Measurements from ENCODE around the gene MYH7.

Gene MYH7

DNA sequence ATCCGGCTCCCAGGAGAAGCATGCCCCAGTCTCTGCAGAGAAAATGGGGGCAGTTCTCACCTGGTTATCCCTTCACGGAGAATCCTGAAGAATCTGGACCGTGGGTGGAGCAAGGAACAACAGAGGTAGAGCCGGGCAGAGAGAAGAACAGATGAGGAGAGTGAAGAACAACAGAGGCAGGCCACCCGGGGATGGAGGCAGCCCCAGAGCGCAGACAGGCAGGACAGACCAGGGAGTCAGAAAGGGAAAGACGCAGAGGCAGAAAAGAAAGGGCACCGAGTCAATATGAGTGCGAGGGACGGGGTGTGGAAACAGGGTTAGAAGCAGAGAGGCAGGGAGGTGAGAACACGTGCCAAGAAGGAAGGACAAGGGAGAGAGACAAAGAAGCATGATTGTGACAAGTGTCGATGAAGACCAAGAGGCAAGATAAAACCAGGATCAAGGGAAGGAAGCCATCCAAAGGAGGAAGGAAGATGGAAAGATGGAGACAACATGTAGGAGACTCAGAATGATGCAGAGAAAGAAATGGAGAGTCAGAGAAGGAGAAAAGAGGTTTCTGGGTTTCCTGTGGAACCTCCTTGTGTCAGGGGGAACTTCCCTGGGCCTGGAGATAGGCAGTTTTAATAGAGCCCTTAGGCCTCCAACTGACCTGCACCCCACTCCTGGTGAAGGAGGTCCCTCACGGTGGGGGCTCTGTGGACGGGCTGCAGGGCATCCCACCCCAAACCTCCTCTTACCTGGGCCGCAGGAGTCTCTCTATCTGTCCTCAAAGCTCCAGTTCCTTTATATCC, 27.7 kb downstream of the MYH7 start, which contains the start of gene MYH6:
MYH6 (minus strand) TSS at position 758 of the 791 bp plus-strand sequence. CDS start 1,050 bp downstream, outside the sequence.
- no peaks in the 10 kb centered on the region for H3K9me3 ChIP-seq (ENCODE audit: control insufficient read depth in 1 of 2, low read length in 2 of 2)
- peaks cover 0 to 13% of the 10 kb centered on the region in 2 donors for H3K27me3 ChIP-seq (ENCODE audit: control insufficient read depth in 1 of 2, insufficient read depth in 2 of 2, low read length in 2 of 2)
- H3K27ac ChIP-seq (ENCODE audit: low read depth, low read length) = no peak within 1 kb of the TSS
- H3K36me3 ChIP-seq (ENCODE audit: control insufficient read depth in 1 of 2, insufficient read depth in 2 of 2, low read length in 2 of 2) = no peaks in the 10 kb centered on the region
- H3K4me3 ChIP-seq (ENCODE audit: low read depth in 1 of 2, low read length in 2 of 2) = no peak within 1 kb of the TSS
- H3K9ac ChIP-seq (ENCODE audit: low read depth in 1 of 2, low read length in 2 of 2) = no peak within 1 kb of the TSS
- peaks cover 0 to 9% of the 10 kb centered on the region in 2 donors for H3K4me1 ChIP-seq (ENCODE audit: control insufficient read depth in 1 of 2, insufficient read depth in 2 of 2, low read length in 2 of 2)

DNA sequence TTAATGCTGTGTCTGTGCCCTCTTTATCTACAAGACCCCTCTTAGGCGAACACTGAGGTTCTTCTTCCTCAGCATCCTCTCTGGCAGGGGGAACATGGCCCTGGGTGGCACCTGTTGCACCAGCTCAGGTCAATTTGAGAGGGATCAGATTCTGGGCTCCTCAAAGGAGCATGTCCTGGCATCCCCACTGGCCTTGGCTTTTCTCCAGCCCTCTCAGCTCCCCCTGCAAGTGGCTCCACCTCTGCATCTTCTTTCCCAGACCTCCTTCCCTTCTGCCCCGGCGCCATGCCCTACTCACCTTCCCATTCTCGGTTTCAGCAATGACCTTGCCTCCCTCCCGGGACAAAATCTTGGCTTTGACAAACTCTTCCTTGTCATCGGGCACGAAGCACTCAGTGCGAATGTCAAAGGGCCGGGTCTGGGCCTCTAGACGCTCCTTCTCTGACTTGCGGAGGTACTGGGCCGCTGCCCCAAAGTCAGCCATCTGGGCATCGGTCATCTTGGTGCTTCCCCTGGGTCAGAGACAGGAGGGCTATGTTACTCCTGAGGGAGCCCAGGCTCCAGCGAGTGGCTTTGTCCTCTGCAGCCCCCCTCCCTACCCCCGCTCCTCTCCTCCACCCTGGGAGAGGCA, 28.6 kb downstream of the MYH7 start:
- Histone ChIP-seq H3K36me3 (ENCODE audit: control insufficient read depth in 1 of 2, insufficient read depth in 2 of 2, low read length in 2 of 2) (no peaks in the 10 kb centered on the region), H3K27me3 (ENCODE audit: control insufficient read depth in 1 of 2, insufficient read depth in 2 of 2, low read length in 2 of 2) (peaks cover 0 to 12% of the 10 kb centered on the region in 2 donors), H3K27ac (ENCODE audit: low read depth, low read length) (no peak overlapping the region), H3K4me3 (ENCODE audit: low read depth in 1 of 2, low read length in 2 of 2) (no peak overlapping the region), H3K9ac (ENCODE audit: low read depth in 1 of 2, low read length in 2 of 2) (no peak overlapping the region), H3K9me3 (ENCODE audit: control insufficient read depth in 1 of 2, low read length in 2 of 2) (no peaks in the 10 kb centered on the region), H3K4me1 (ENCODE audit: control insufficient read depth in 1 of 2, insufficient read depth in 2 of 2, low read length in 2 of 2) (peaks cover 0 to under 1% of the 10 kb centered on the region in 2 donors)

DNA sequence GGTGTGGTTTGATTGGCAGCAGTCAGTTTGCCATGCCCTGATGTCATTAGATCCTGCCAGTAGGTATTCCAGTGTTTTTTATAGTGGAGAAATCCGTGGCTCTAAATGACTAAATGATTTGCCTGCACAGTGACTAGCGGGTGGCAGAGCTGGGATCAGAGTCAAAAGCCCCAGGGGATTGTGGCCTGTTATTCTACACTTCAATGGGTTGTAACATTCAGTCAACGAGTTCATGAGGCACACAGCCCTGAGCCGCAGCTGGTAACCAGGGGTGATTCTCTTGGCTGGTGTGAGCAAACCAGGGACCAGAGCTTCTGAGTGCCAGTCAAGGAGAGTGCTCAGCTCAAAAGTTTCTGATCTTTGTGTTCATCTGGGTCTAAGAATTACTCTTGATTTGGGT, 29.2 kb downstream of the MYH7 start:
- Histone ChIP-seq H3K27me3 (ENCODE audit: control insufficient read depth in 1 of 2, insufficient read depth in 2 of 2, low read length in 2 of 2) (peaks cover 0 to 8% of the 10 kb centered on the region in 2 donors), H3K4me3 (ENCODE audit: low read depth in 1 of 2, low read length in 2 of 2) (no peak overlapping the region), H3K4me1 (ENCODE audit: control insufficient read depth in 1 of 2, insufficient read depth in 2 of 2, low read length in 2 of 2) (no peaks in the 10 kb centered on the region), H3K27ac (ENCODE audit: low read depth, low read length) (no peak overlapping the region), H3K36me3 (ENCODE audit: control insufficient read depth in 1 of 2, insufficient read depth in 2 of 2, low read length in 2 of 2) (no peaks in the 10 kb centered on the region), H3K9me3 (ENCODE audit: control insufficient read depth in 1 of 2, low read length in 2 of 2) (no peaks in the 10 kb centered on the region), H3K9ac (ENCODE audit: low read depth in 1 of 2, low read length in 2 of 2) (no peak overlapping the region)

DNA sequence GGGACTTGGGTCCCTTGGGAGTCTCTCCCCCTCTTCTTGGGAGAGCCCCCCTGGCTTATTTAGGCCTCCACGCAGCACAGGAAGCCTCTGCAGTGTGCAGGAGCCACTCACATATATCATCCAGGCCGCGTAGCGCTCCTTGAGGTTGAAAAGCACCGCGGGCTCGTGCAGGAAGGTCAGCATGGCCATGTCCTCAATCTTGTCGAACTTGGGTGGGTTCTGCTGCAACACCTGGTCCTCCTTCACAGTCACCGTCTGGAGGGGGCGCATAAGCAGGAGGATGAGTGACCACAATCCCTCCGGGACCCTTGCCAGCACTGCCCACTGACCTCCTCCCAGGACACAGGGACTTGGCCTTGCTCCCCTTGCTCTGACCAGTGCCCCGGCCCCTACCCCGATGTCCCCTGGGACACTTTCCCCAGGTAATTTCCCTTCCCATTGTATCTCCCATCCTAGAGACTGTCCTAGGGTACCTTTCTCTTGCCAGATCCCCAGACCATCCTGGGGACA, 29.9 kb downstream of the MYH7 start:
- Histone ChIP-seq H3K9ac (ENCODE audit: low read depth in 1 of 2, low read length in 2 of 2) (no peak overlapping the region), H3K27ac (ENCODE audit: low read depth, low read length) (no peak overlapping the region), H3K9me3 (ENCODE audit: control insufficient read depth in 1 of 2, low read length in 2 of 2) (no peaks in the 10 kb centered on the region), H3K36me3 (ENCODE audit: control insufficient read depth in 1 of 2, insufficient read depth in 2 of 2, low read length in 2 of 2) (no peaks in the 10 kb centered on the region), H3K4me3 (ENCODE audit: low read depth in 1 of 2, low read length in 2 of 2) (no peak overlapping the region), H3K27me3 (ENCODE audit: control insufficient read depth in 1 of 2, insufficient read depth in 2 of 2, low read length in 2 of 2) (peaks cover 0 to 8% of the 10 kb centered on the region in 2 donors), H3K4me1 (ENCODE audit: control insufficient read depth in 1 of 2, insufficient read depth in 2 of 2, low read length in 2 of 2) (no peaks in the 10 kb centered on the region)

GRCh38 chr14:23405096-23405495, 30.4 kb downstream of the MYH7 start:
- Histone ChIP-seq H3K9ac (ENCODE audit: low read depth in 1 of 2, low read length in 2 of 2) (no peak overlapping the region), H3K9me3 (ENCODE audit: control insufficient read depth in 1 of 2, low read length in 2 of 2) (no peaks in the 10 kb centered on the region), H3K36me3 (ENCODE audit: control insufficient read depth in 1 of 2, insufficient read depth in 2 of 2, low read length in 2 of 2) (no peaks in the 10 kb centered on the region), H3K4me3 (ENCODE audit: low read depth in 1 of 2, low read length in 2 of 2) (no peak overlapping the region), H3K4me1 (ENCODE audit: control insufficient read depth in 1 of 2, insufficient read depth in 2 of 2, low read length in 2 of 2) (no peaks in the 10 kb centered on the region), H3K27ac (ENCODE audit: low read depth, low read length) (no peak overlapping the region), H3K27me3 (ENCODE audit: control insufficient read depth in 1 of 2, insufficient read depth in 2 of 2, low read length in 2 of 2) (peaks cover 0 to 8% of the 10 kb centered on the region in 2 donors)

- H3K4me3 ChIP-seq (ENCODE audit: low read depth in 1 of 2, low read length in 2 of 2) = no peak overlapping the region
- no peaks in the 10 kb centered on the region for H3K36me3 ChIP-seq (ENCODE audit: control insufficient read depth in 1 of 2, insufficient read depth in 2 of 2, low read length in 2 of 2)
- H3K27me3 ChIP-seq (ENCODE audit: control insufficient read depth in 1 of 2, insufficient read depth in 2 of 2, low read length in 2 of 2) = peaks cover 0 to 8% of the 10 kb centered on the region in 2 donors
These were observed 31.0 kb downstream of the MYH7 start for GRCh38 chr14:23404331-23404900.

GRCh38 chr14:23403908-23404307, 31.6 kb downstream of the MYH7 start:
- no peaks in the 10 kb centered on the region for H3K36me3 ChIP-seq (ENCODE audit: control insufficient read depth in 1 of 2, insufficient read depth in 2 of 2, low read length in 2 of 2)
- no peak overlapping the region for H3K27ac ChIP-seq (ENCODE audit: low read depth, low read length)
- H3K4me3 ChIP-seq (ENCODE audit: low read depth in 1 of 2, low read length in 2 of 2) = no peak overlapping the region

More at GRCh38 chr14:23404331-23404900, 31.0 kb downstream of the MYH7 start:
- Histone ChIP-seq H3K27ac (ENCODE audit: low read depth, low read length) (no peak overlapping the region), H3K9ac (ENCODE audit: low read depth in 1 of 2, low read length in 2 of 2) (no peak overlapping the region), H3K9me3 (ENCODE audit: control insufficient read depth in 1 of 2, low read length in 2 of 2) (no peaks in the 10 kb centered on the region), H3K4me1 (ENCODE audit: control insufficient read depth in 1 of 2, insufficient read depth in 2 of 2, low read length in 2 of 2) (no peaks in the 10 kb centered on the region)

DNA sequence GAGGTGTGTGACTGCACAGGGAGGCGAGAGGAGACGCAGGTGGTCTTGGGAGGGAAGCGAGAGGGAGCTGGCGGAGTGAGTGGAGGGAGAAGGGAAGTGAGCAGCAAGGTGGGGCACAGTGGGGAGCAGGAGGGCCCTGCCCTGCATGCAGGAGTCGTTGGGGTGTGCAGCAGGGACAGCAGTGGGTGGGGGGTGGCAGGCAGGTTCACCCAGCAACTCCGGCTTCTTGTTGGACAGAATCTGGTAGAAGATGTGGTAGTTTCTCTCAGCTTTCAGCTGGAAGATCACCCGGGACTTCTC, 32.4 kb downstream of the MYH7 start:
- Histone ChIP-seq H3K4me3 (ENCODE audit: low read depth in 1 of 2, low read length in 2 of 2) (no peak overlapping the region), H3K27ac (ENCODE audit: low read depth, low read length) (no peak overlapping the region), H3K27me3 (ENCODE audit: control insufficient read depth in 1 of 2, insufficient read depth in 2 of 2, low read length in 2 of 2) (peaks cover 0 to 8% of the 10 kb centered on the region in 2 donors), H3K4me1 (ENCODE audit: control insufficient read depth in 1 of 2, insufficient read depth in 2 of 2, low read length in 2 of 2) (no peaks in the 10 kb centered on the region), H3K36me3 (ENCODE audit: control insufficient read depth in 1 of 2, insufficient read depth in 2 of 2, low read length in 2 of 2) (no peaks in the 10 kb centered on the region), H3K9me3 (ENCODE audit: control insufficient read depth in 1 of 2, low read length in 2 of 2) (no peaks in the 10 kb centered on the region), H3K9ac (ENCODE audit: low read depth in 1 of 2, low read length in 2 of 2) (no peak overlapping the region)

More at GRCh38 chr14:23403908-23404307, 31.6 kb downstream of the MYH7 start:
- peaks cover 0 to 8% of the 10 kb centered on the region in 2 donors for H3K27me3 ChIP-seq (ENCODE audit: control insufficient read depth in 1 of 2, insufficient read depth in 2 of 2, low read length in 2 of 2)
- no peaks in the 10 kb centered on the region for H3K9me3 ChIP-seq (ENCODE audit: control insufficient read depth in 1 of 2, low read length in 2 of 2)
- no peaks in the 10 kb centered on the region for H3K4me1 ChIP-seq (ENCODE audit: control insufficient read depth in 1 of 2, insufficient read depth in 2 of 2, low read length in 2 of 2)
- no peak overlapping the region for H3K9ac ChIP-seq (ENCODE audit: low read depth in 1 of 2, low read length in 2 of 2)

- Histone ChIP-seq H3K27ac (ENCODE audit: low read depth, low read length) (no peak overlapping the region), H3K4me3 (ENCODE audit: low read depth in 1 of 2, low read length in 2 of 2) (no peak overlapping the region), H3K9me3 (ENCODE audit: control insufficient read depth in 1 of 2, low read length in 2 of 2) (no peaks in the 10 kb centered on the region), H3K27me3 (ENCODE audit: control insufficient read depth in 1 of 2, insufficient read depth in 2 of 2, low read length in 2 of 2) (peaks cover 0 to 8% of the 10 kb centered on the region in 2 donors), H3K36me3 (ENCODE audit: control insufficient read depth in 1 of 2, insufficient read depth in 2 of 2, low read length in 2 of 2) (no peaks in the 10 kb centered on the region), H3K4me1 (ENCODE audit: control insufficient read depth in 1 of 2, insufficient read depth in 2 of 2, low read length in 2 of 2) (no peaks in the 10 kb centered on the region), H3K9ac (ENCODE audit: low read depth in 1 of 2, low read length in 2 of 2) (no peak overlapping the region)
These were observed 32.9 kb downstream of the MYH7 start for GRCh38 chr14:23402296-23403138.

Measured in duodenal mucosa (tissue), 2 donors.